ENCODE measurements around the gene ADCK1. TPM values are rescaled to one million over a fixed set of nuclear protein-coding genes. Genes with fewer than 3 reads are reported as not detected.

Gene ADCK1, protein sequence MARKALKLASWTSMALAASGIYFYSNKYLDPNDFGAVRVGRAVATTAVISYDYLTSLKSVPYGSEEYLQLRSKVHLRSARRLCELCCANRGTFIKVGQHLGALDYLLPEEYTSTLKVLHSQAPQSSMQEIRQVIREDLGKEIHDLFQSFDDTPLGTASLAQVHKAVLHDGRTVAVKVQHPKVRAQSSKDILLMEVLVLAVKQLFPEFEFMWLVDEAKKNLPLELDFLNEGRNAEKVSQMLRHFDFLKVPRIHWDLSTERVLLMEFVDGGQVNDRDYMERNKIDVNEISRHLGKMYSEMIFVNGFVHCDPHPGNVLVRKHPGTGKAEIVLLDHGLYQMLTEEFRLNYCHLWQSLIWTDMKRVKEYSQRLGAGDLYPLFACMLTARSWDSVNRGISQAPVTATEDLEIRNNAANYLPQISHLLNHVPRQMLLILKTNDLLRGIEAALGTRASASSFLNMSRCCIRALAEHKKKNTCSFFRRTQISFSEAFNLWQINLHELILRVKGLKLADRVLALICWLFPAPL
- 8.8 and 9.7 TPM in 2 replicates for total RNA-seq (2022)
- Bru-seq, nascent RNA, result percentile 50 among the genes with signal in this experiment
- BruChase-seq, experiment 1, labeled RNA remaining after a 2-hour chase, result percentile 51 among the genes with signal in this experiment
- BruChase-seq, experiment 2, labeled RNA remaining after a 6-hour chase, result percentile 53 among the genes with signal in this experiment
- long read RNA-seq, partial matches to known transcripts, result 0 of 7 reads
- long read RNA-seq, other reads (novel, unspliced or antisense), result 5 of 7 reads

DNA sequence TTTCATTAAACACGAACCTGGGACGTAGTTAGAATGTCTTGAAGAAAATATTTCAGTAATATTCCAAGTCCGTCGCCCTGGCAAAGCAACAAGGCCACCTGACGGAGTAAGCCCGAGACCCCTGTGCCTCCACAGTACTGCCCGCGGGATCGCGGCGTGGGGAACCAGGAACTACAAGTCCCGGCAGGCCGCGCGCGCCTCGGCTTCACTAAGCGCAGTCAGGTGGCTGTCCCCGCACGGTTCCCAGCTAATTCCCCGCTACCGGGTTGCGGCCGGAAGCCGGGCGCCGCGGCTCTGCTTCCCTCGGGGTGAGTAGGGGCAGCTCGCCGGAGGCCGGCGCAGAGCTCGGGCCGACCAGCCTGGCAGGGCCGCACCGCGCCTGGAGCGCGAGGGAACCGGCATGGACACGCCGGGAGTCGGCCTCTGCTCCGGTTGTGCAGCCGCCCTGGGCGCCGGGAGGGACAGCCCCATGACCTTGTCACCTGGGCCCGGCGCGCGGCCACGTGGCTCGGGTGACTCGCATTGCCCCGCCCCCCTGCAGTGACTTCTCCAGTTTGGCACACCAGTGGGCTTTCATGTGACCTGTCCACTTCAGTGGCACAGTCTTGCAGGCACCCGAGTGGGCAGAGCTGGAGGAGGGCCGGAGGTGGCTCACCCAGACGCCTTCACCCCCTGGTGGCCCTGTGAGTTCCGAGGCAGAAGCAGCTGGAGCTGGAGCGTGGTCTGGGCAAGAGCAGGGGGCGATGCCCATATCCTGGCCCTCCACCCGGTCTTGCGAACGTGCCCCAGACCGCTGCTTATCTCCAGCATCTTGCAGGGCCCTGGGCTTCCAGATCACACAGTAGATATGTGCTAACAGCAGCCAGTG is at the start of gene ADCK1:
TSS of gene ADCK1 (plus strand) at position 247 of the 868 bp plus-strand sequence. CDS start 18,870 bp downstream, outside the sequence.
- Histone ChIP-seq H3K4me3 (ENCODE audit: low read depth, low read length) (peak within 1 kb of the TSS; percentile 70), H3K36me3 (ENCODE audit: control insufficient read depth, insufficient read depth, low read length) (no peaks in the 10 kb centered on the region), H3K9me3 (no peaks in the 10 kb centered on the region), H3K27me3 (replicated peaks; ENCODE audit: control insufficient read depth, insufficient read depth, low read length) (no peaks in the 10 kb centered on the region), H3K4me1 (peaks cover 24% of the 10 kb centered on the region)
- DNase-seq, result peak; percentile 87 to 88
- intact Hi-C loops (cut with micrococcal nuclease; ENCODE audit: unreplicated experiment), result loop anchor here (1.0 to 5.0 kb wide), 2 partner anchors 39 to 143 kb away; partner anchors contain the start of gene SNW1
- H3K9me3 Mint-ChIP-seq (ENCODE audit: unreplicated experiment), result no peaks in the 10 kb centered on the region
- TSS peak; percentile 80 for BruUV-seq (replicated peaks)
- H3K36me3 Mint-ChIP-seq (ENCODE audit: insufficient read depth, unreplicated experiment), result no peaks in the 10 kb centered on the region
- H3K4me3 Mint-ChIP-seq (ENCODE audit: unreplicated experiment), result peak within 1 kb of the TSS; percentile 83
- H3K27ac Mint-ChIP-seq (ENCODE audit: unreplicated experiment), result peak within 1 kb of the TSS; percentile 86
- POLR2A ChIA-PET, result interaction anchor here (0.6 to 1.4 kb wide), 5 partner anchors 8 to 42 kb away, joined by 3 to 4 read pairs (median 3); no protein-coding TSS in a partner anchor
- CTCF ChIA-PET, result interaction anchor here (0.6 to 0.7 kb wide), 2 partner anchors 40 to 144 kb away, joined by 3 to 4 read pairs; no protein-coding TSS in a partner anchor
- no peaks in the 10 kb centered on the region for H3K27me3 Mint-ChIP-seq (ENCODE audit: insufficient read depth, unreplicated experiment)
- H3K4me1 Mint-ChIP-seq (ENCODE audit: low read depth, unreplicated experiment), result peaks cover 7% of the 10 kb centered on the region
- TF ChIP-seq, protein P1, sequence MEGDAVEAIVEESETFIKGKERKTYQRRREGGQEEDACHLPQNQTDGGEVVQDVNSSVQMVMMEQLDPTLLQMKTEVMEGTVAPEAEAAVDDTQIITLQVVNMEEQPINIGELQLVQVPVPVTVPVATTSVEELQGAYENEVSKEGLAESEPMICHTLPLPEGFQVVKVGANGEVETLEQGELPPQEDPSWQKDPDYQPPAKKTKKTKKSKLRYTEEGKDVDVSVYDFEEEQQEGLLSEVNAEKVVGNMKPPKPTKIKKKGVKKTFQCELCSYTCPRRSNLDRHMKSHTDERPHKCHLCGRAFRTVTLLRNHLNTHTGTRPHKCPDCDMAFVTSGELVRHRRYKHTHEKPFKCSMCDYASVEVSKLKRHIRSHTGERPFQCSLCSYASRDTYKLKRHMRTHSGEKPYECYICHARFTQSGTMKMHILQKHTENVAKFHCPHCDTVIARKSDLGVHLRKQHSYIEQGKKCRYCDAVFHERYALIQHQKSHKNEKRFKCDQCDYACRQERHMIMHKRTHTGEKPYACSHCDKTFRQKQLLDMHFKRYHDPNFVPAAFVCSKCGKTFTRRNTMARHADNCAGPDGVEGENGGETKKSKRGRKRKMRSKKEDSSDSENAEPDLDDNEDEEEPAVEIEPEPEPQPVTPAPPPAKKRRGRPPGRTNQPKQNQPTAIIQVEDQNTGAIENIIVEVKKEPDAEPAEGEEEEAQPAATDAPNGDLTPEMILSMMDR (IDR thresholded peaks at IDR 0.05; ENCODE audit: insufficient read depth in 1 of 2, low read depth in 1 of 2, low read length in 1 of 2, severe bottlenecking in 1 of 2, unreplicated experiment in 1 of 2), result peak; percentile 32 to 51

GRCh38 chr14:77752266-77752665 is 47.6 kb upstream of the ADCK1 start:
- Mint-ChIP-seq H3K4me3 (ENCODE audit: unreplicated experiment) (no peak overlapping the region), H3K4me1 (ENCODE audit: low read depth, unreplicated experiment) (no peaks in the 10 kb centered on the region), H3K9me3 (ENCODE audit: unreplicated experiment) (no peaks in the 10 kb centered on the region), H3K36me3 (ENCODE audit: insufficient read depth, unreplicated experiment) (peaks cover 67% of the 10 kb centered on the region), H3K27me3 (ENCODE audit: insufficient read depth, unreplicated experiment) (no peaks in the 10 kb centered on the region), H3K27ac (ENCODE audit: unreplicated experiment) (no peak overlapping the region)
- Histone ChIP-seq H3K9me3 (no peaks in the 10 kb centered on the region), H3K4me3 (ENCODE audit: low read depth, low read length) (no peak overlapping the region), H3K36me3 (ENCODE audit: control insufficient read depth, insufficient read depth, low read length) (peaks cover 3% of the 10 kb centered on the region; the same call in 1 of the 2 replicates), H3K27me3 (replicated peaks; ENCODE audit: control insufficient read depth, insufficient read depth, low read length) (no peaks in the 10 kb centered on the region), H3K4me1 (no peaks in the 10 kb centered on the region)
- BruUV-seq (replicated peaks), result no TSS peak
- DNase-seq, result no peak
- CTCF ChIA-PET, result no interaction called here
- intact Hi-C loops (cut with micrococcal nuclease; ENCODE audit: unreplicated experiment), result no loop called here
- TF ChIP-seq, protein P1 (IDR thresholded peaks at IDR 0.05; ENCODE audit: insufficient read depth in 1 of 2, low read depth in 1 of 2, low read length in 1 of 2, severe bottlenecking in 1 of 2, unreplicated experiment in 1 of 2), result no peak
- POLR2A ChIA-PET, result no interaction called here
